Lung (tissue), 12 donors: Measurements from ENCODE around the gene LGI1. TPM values are rescaled to one million over a fixed set of nuclear protein-coding genes. Genes with fewer than 3 reads are reported as not detected.

Source experiments
- ATAC-seq: fragments of 200-7000 bp; cut with Tn5 transposase; one replicate; pipeline ENCODE4 v1.9.1; 2020; ENCODE audit warnings: moderate number of reproducible peaks; ENCODE audit not compliant: insufficient read depth, low FRiP score
- DNase-seq, 3 donors: peaks; one replicate each; pipeline ENCODE4 v3.0.0-alpha.2; 2013 to 2017
- H3K27ac ChIP-seq, 2 donors: one replicate each; pipeline ENCODE4 v1.5.1; 2013; ENCODE audit warnings: mild to moderate bottlenecking in 2 of 2, moderate library complexity in 2 of 2, control low read depth in 1 of 2, inconsistent platforms in 1 of 2, low read depth in 1 of 2, low read length in 1 of 2
- H3K27me3 ChIP-seq, 3 donors: one replicate each; pipeline ENCODE4 v1.5.1; 2013; ENCODE audit warnings: low read length in 2 of 3; ENCODE audit not compliant: control insufficient read depth in 3 of 3, insufficient read depth in 3 of 3
- H3K36me3 ChIP-seq, 4 donors: one replicate each; pipeline ENCODE4 v1.5.1; 2013; ENCODE audit warnings: low read length in 4 of 4, mild to moderate bottlenecking in 1 of 4, moderate library complexity in 1 of 4; ENCODE audit not compliant: control insufficient read depth in 4 of 4, insufficient read depth in 4 of 4
- H3K4me1 ChIP-seq, 5 donors: one replicate each; pipeline ENCODE4 v1.5.1; 2013; ENCODE audit warnings: low read length in 5 of 5, mild to moderate bottlenecking in 2 of 5, moderate library complexity in 1 of 5; ENCODE audit not compliant: control insufficient read depth in 5 of 5, insufficient read depth in 5 of 5
- H3K4me3 ChIP-seq: one replicate; pipeline ENCODE4 v1.5.1; 2013; ENCODE audit warnings: mild to moderate bottlenecking, control low read depth, moderate library complexity
- H3K9ac ChIP-seq, 2 donors: one replicate each; pipeline ENCODE4 v1.5.1; 2013; ENCODE audit warnings: low read length in 2 of 2, control low read depth in 1 of 2; ENCODE audit not compliant: insufficient read depth in 1 of 2
- H3K9me3 ChIP-seq, 4 donors: one replicate each; pipeline ENCODE4 v1.5.1; 2013; ENCODE audit warnings: low read length in 3 of 4, mild to moderate bottlenecking in 1 of 4, moderate library complexity in 1 of 4; ENCODE audit not compliant: control insufficient read depth in 4 of 4, insufficient read depth in 3 of 4
- WGBS, 2 donors: extraction: QIAGEN DNeasy Blood & Tissue Kit; methylation state at CpG; one replicate each; pipeline ENCODE4 v1.1.7; 2013; 5-methylcytosine and 5-hydroxymethylcytosine counted together
- polyA plus RNA-seq, 2 donors: library from polyadenylated mRNA; stranded (reverse); fragments of 200-250 nt; gene quantifications; one replicate each; pipeline ENCODE4 v1.2.1, GENCODE V29; 2013
- total RNA-seq, 2 donors: library from RNA; depleted of rRNA in 1 of 2; stranded (reverse); fragments of >200 nt in 1 of 2; gene quantifications; one replicate each; pipeline ENCODE4 v1.2.1, GENCODE V29; 2014 to 2021
- TF ChIP-seq, protein P1 (sequence below): IDR thresholded peaks from 2 replicates; pipeline ENCODE4 v1.5.1; 2012; ENCODE audit warnings: mild to moderate bottlenecking; ENCODE audit errors: control extremely low read depth, extremely low read depth
- donor health status: control.
- donor health status: control.
- donor health status: Bipolar disorder and iron deficiency.
- donor health status: healthy.
- donor health status: DM: yes; HTN: yes; CAD: no.

LGI1 gene
- total and polyA plus RNA-seq, 4 donors = 0.68 TPM; not detected in 3

GRCh38 chr10:93773705-93774104 lies 16.0 kb downstream of the LGI1 start:
- 76 to 90% methylated on average over 4 of the region's 4 CpGs for WGBS, 2 donors
- ATAC-seq = no peak
- no peaks in the 10 kb centered on the region for H3K9me3 ChIP-seq

GRCh38 chr10:93775356-93775755 lies 17.6 kb downstream of the LGI1 start:
- ATAC-seq (no peak), DNase-seq (no peak)
- Histone ChIP-seq H3K36me3 (no peaks in the 10 kb centered on the region), H3K4me1 (no peaks in the 10 kb centered on the region), H3K4me3 (no peak overlapping the region), H3K9ac (no peak overlapping the region), H3K27me3 (peaks cover 0 to 14% (median under 1%) of the 10 kb centered on the region in 3 donors), H3K9me3 (no peaks in the 10 kb centered on the region), H3K27ac (no peak overlapping the region)
- WGBS, 2 donors = 67 to 89% methylated on average over 5 of the region's 5 CpGs
- TF ChIP-seq, protein P1, sequence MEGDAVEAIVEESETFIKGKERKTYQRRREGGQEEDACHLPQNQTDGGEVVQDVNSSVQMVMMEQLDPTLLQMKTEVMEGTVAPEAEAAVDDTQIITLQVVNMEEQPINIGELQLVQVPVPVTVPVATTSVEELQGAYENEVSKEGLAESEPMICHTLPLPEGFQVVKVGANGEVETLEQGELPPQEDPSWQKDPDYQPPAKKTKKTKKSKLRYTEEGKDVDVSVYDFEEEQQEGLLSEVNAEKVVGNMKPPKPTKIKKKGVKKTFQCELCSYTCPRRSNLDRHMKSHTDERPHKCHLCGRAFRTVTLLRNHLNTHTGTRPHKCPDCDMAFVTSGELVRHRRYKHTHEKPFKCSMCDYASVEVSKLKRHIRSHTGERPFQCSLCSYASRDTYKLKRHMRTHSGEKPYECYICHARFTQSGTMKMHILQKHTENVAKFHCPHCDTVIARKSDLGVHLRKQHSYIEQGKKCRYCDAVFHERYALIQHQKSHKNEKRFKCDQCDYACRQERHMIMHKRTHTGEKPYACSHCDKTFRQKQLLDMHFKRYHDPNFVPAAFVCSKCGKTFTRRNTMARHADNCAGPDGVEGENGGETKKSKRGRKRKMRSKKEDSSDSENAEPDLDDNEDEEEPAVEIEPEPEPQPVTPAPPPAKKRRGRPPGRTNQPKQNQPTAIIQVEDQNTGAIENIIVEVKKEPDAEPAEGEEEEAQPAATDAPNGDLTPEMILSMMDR = no peak

More at GRCh38 chr10:93773705-93774104, 16.0 kb downstream of the LGI1 start:
- Histone ChIP-seq H3K4me3 (no peak overlapping the region), H3K4me1 (no peaks in the 10 kb centered on the region), H3K27me3 (peaks cover 0 to 10% (median 0%) of the 10 kb centered on the region in 3 donors), H3K36me3 (no peaks in the 10 kb centered on the region), H3K27ac (no peak overlapping the region), H3K9ac (no peak overlapping the region)
- DNase-seq = no peak
- TF ChIP-seq, protein P1 = no peak

GRCh38 chr10:93777092-93777491 lies 19.4 kb downstream of the LGI1 start:
- ATAC-seq (no peak), DNase-seq (no peak)
- Histone ChIP-seq H3K9ac (no peak overlapping the region), H3K4me1 (no peaks in the 10 kb centered on the region), H3K27ac (no peak overlapping the region), H3K9me3 (no peaks in the 10 kb centered on the region), H3K4me3 (no peak overlapping the region), H3K36me3 (no peaks in the 10 kb centered on the region), H3K27me3 (peaks cover 0 to 14% (median 2%) of the 10 kb centered on the region in 3 donors)
- WGBS, 2 donors = 55% methylated on average over 2 of the region's 2 CpGs
- TF ChIP-seq, protein P1 = no peak

- H3K9me3 ChIP-seq = no peaks in the 10 kb centered on the region
- H3K27me3 ChIP-seq = peaks cover 0 to 4% (median 2%) of the 10 kb centered on the region in 3 donors
- H3K4me1 ChIP-seq = no peaks in the 10 kb centered on the region
- 53 to 67% methylated on average over 2 of the region's 2 CpGs for WGBS, 2 donors
- H3K36me3 ChIP-seq = no peaks in the 10 kb centered on the region
- TF ChIP-seq, protein P1 = no peak
- no peak overlapping the region for H3K27ac ChIP-seq
- H3K9ac ChIP-seq = no peak overlapping the region
- H3K4me3 ChIP-seq = no peak overlapping the region
- DNase-seq (no peak), ATAC-seq (no peak)
Observed at GRCh38 chr10:93784059-93784458, 26.3 kb downstream of the LGI1 start.
